PC-3 (cell line): ENCODE data around the gene SOX6. TPM values are rescaled to one million over a fixed set of nuclear protein-coding genes. Genes with fewer than 3 reads are reported as not detected.

Experiments used
- ATAC-seq: fragments of 200-7000 bp; cut with Tn5 transposase; 2 replicates; pipeline ENCODE4 v1.9.1; 2020; ENCODE audit warnings: mild to moderate bottlenecking, moderate library complexity
- BruUV-seq: library from RNA; stranded (reverse); fragments of 400-500 nt; replicated peaks from 2 replicates; lab custom pipeline; 2021; lab: Mats Ljungman, UMichigan
- CTCF ChIA-PET: fragments of 300-600 bp; sonication (Branson Sonifier 250); formaldehyde crosslinking; loops from one replicate; lab custom pipeline; 2022; ENCODE audit warnings: antibody characterized with exemption; lab: Charles Lee
- POLR2A ChIA-PET: fragments of 300-600 bp; sonication (Branson Sonifier 250); formaldehyde crosslinking; loops from one replicate; lab custom pipeline; 2022; ENCODE audit warnings: antibody characterized with exemption; ENCODE audit not compliant: unreplicated experiment; lab: Charles Lee
- DNase-seq: peaks from one replicate; pipeline ENCODE4 v3.0.0-alpha.2; 2015
- H2AFZ ChIP-seq: fragments of 300-600 bp; sonication (generic); 2 replicates; pipeline ENCODE4 v1.6.0; 2016; ENCODE audit warnings: antibody characterized with exemption, low read length
- H3F3A ChIP-seq: fragments of 300-600 bp; sonication (generic); one replicate; pipeline ENCODE4 v1.6.0; 2017; ENCODE audit warnings: antibody characterized with exemption, low read length, control low read depth, mild to moderate bottlenecking; ENCODE audit not compliant: unreplicated experiment
- H3K27ac ChIP-seq: fragments of 300-600 bp; sonication (generic); 2 replicates; pipeline ENCODE4 v1.5.1; 2016; ENCODE audit warnings: mild to moderate bottlenecking, low read length
- H3K27me3 ChIP-seq: fragments of 300-600 bp; sonication (generic); 2 replicates; pipeline ENCODE4 v1.6.1; 2016; ENCODE audit warnings: low read length, mixed read lengths
- H3K36me3 ChIP-seq: fragments of 300-600 bp; sonication (generic); 2 replicates; pipeline ENCODE4 v1.6.1; 2016; ENCODE audit warnings: low read depth, mixed run types, low read length, mixed read lengths
- H3K4me1 ChIP-seq: fragments of 300-600 bp; sonication (generic); 2 replicates; pipeline ENCODE4 v1.5.1; 2016; ENCODE audit warnings: low read length; ENCODE audit not compliant: insufficient read depth
- H3K4me2 ChIP-seq: fragments of 300-600 bp; sonication (generic); 2 replicates; pipeline ENCODE4 v1.6.0; 2016; ENCODE audit warnings: low read length
- H3K4me3 ChIP-seq: fragments of 300-600 bp; sonication (generic); 2 replicates; pipeline ENCODE4 v1.5.1; 2016; ENCODE audit warnings: mild to moderate bottlenecking, low read length, mixed read lengths
- H3K79me2 ChIP-seq: fragments of 300-600 bp; sonication (generic); 2 replicates; pipeline ENCODE4 v1.6.1; 2017; ENCODE audit warnings: low read length, mixed read lengths
- H3K9ac ChIP-seq: fragments of 300-600 bp; sonication (generic); 2 replicates; pipeline ENCODE4 v1.6.0; 2016; ENCODE audit warnings: mild to moderate bottlenecking, low read length
- H3K9me2 ChIP-seq: fragments of 300-600 bp; sonication (generic); replicated peaks from 2 replicates; pipeline ENCODE4 v1.6.1; 2016; ENCODE audit warnings: mixed run types, low read length, mixed read lengths
- H3K9me3 ChIP-seq: fragments of 300-600 bp; sonication (generic); 2 replicates; pipeline ENCODE4 v1.6.1; 2016; ENCODE audit warnings: low read length, mixed read lengths
- H4K20me1 ChIP-seq: fragments of 300-600 bp; sonication (generic); 2 replicates; pipeline ENCODE4 v1.6.1; 2016; ENCODE audit warnings: low read length, mixed read lengths
- CTCF ChIP-seq: fragments of 300-600 bp; sonication (generic); conservative IDR thresholded peaks from 2 replicates; pipeline ENCODE4 v1.5.1; 2017; ENCODE audit warnings: antibody characterized with exemption, low read depth, mild to moderate bottlenecking, low read length
- EZH2 ChIP-seq: fragments of 300-600 bp; sonication (generic); IDR thresholded peaks from one replicate; pipeline ENCODE4 v1.6.1; 2017; ENCODE audit warnings: antibody characterized with exemption, mild to moderate bottlenecking, low read length; ENCODE audit not compliant: unreplicated experiment
- EZH2phosphoT487 ChIP-seq: fragments of 300-600 bp; sonication (generic); IDR thresholded peaks from 2 replicates; pipeline ENCODE4 v1.6.1; 2018; ENCODE audit warnings: mild to moderate bottlenecking, antibody characterized with exemption, low read length, borderline replicate concordance
- intact Hi-C: fragments of 100-400 bp; cut with micrococcal nuclease; formaldehyde crosslinking; loops from 2 replicates; pipeline ENCODE4 v1.9.0; 2023
- total RNA-seq: library from RNA; depleted of rRNA; stranded (reverse); fragments of >200 nt; gene quantifications from 2 replicates; pipeline ENCODE4 v1.2.3, GENCODE V29; 2014

Gene SOX6
- total RNA-seq, 1 experiment from 2014 or later, result not detected

GRCh38 chr11:15981292-15981691 is 375.1 kb downstream of the SOX6 start:
- Histone ChIP-seq H3K9me2 (no peaks in the 10 kb centered on the region), H2AFZ (no peak overlapping the region), H3K9me3 (no peaks in the 10 kb centered on the region), H3F3A (no peaks in the 10 kb centered on the region), H3K4me1 (no peaks in the 10 kb centered on the region), H4K20me1 (no peaks in the 10 kb centered on the region), H3K9ac (no peak overlapping the region), H3K27me3 (0 out of 2 replicates have a peak, but pooled peaks cover 4% of the 10 kb centered on the region), H3K4me3 (no peak overlapping the region), H3K4me2 (no peak overlapping the region), H3K79me2 (no peaks in the 10 kb centered on the region), H3K36me3 (no peaks in the 10 kb centered on the region), H3K27ac (no peak overlapping the region)
- ATAC-seq (no peak), DNase-seq (no peak)
- TF ChIP-seq CTCF, result no peak
- no peak for TF ChIP-seq EZH2
- TF ChIP-seq EZH2phosphoT487, result no peak
- ChIA-PET CTCF (no interaction called here), POLR2A (no interaction called here)
- BruUV-seq, result no TSS peak
- intact Hi-C loops, result no loop called here

GRCh38 chr11:15977116-15977515 is 379.2 kb downstream of the SOX6 start:
- Histone ChIP-seq H3K9me2 (no peaks in the 10 kb centered on the region), H3K9me3 (no peaks in the 10 kb centered on the region), H2AFZ (no peak overlapping the region), H3K79me2 (no peaks in the 10 kb centered on the region), H3K27ac (no peak overlapping the region), H3K4me2 (no peak overlapping the region), H3K9ac (no peak overlapping the region), H3K4me1 (no peaks in the 10 kb centered on the region), H4K20me1 (no peaks in the 10 kb centered on the region), H3F3A (no peaks in the 10 kb centered on the region), H3K4me3 (no peak overlapping the region), H3K27me3 (no peaks in the 10 kb centered on the region), H3K36me3 (no peaks in the 10 kb centered on the region)
- ChIA-PET POLR2A (no interaction called here), CTCF (no interaction called here)
- intact Hi-C loops, result no loop called here
- no peak for ATAC-seq
- DNase-seq, result no peak
- no TSS peak for BruUV-seq
- TF ChIP-seq EZH2 (no peak), EZH2phosphoT487 (no peak), CTCF (no peak)

GRCh38 chr11:15976433-15977045 is 379.8 kb downstream of the SOX6 start:
- Histone ChIP-seq H3K79me2 (no peaks in the 10 kb centered on the region), H3K9me3 (no peaks in the 10 kb centered on the region), H3K9me2 (no peaks in the 10 kb centered on the region), H3K4me1 (no peaks in the 10 kb centered on the region), H3K9ac (no peak overlapping the region), H2AFZ (no peak overlapping the region), H3K27ac (no peak overlapping the region), H4K20me1 (no peaks in the 10 kb centered on the region), H3K4me3 (no peak overlapping the region), H3K4me2 (no peak overlapping the region), H3F3A (no peaks in the 10 kb centered on the region), H3K27me3 (no peaks in the 10 kb centered on the region), H3K36me3 (no peaks in the 10 kb centered on the region)
- ChIA-PET CTCF (no interaction called here), POLR2A (no interaction called here)
- no peak for ATAC-seq
- no TSS peak for BruUV-seq
- no peak for TF ChIP-seq CTCF
- no peak for TF ChIP-seq EZH2
- no peak for TF ChIP-seq EZH2phosphoT487
- DNase-seq, result no peak
- intact Hi-C loops, result no loop called here
